ENCODE results near the gene COX6A2. TPM values are rescaled to one million over a fixed set of nuclear protein-coding genes. Genes with fewer than 3 reads are reported as not detected.

Gene COX6A2
- total RNA-seq, 2 experiments from 2014 or later: not detected

DNA sequence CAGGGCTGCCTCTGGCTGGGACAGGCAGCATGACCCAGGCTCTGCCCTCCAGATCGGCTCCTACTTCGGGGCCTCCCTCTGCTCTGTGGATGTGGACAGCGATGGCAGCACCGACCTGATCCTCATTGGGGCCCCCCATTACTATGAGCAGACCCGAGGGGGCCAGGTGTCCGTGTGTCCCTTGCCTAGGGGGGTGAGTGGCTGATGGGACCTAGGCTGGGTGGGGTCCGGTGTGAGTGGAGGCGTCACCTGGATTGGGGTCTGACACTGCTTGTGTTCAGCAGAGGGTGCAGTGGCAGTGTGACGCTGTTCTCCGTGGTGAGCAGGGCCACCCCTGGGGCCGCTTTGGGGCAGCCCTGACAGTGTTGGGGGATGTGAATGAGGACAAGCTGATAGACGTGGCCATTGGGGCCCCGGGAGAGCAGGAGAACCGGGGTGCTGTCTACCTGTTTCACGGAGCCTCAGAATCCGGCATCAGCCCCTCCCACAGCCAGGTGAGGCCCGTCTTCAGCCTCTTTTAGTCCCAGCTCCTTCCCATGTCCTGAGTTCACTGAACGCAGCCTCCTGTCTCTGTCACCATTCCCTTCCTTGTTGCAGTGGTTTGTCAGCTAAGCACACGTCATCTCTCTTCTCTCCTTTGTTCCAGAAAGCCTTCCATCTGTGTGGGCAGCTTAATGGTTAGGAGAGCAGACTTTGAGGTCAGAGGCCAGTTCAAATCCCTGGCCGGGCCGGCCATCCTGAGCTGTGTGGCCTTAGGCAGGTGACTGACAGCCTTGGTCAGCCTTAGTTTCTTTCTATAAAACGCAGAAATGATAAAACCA is 16.9 kb downstream of the COX6A2 start:
- Mint-ChIP-seq H3K9me3 (no peaks in the 10 kb centered on the region), H3K27ac (no peak overlapping the region), H3K4me3 (no peak overlapping the region), H3K4me1 (ENCODE audit: low read depth) (no peaks in the 10 kb centered on the region), H3K27me3 (ENCODE audit: low read depth) (no peaks in the 10 kb centered on the region), H3K36me3 (ENCODE audit: low read depth) (no peaks in the 10 kb centered on the region)
- no peak for DNase-seq
- CTCF ChIA-PET: no interaction called here
- intact Hi-C loops (cut with micrococcal nuclease): no loop called here

DNA sequence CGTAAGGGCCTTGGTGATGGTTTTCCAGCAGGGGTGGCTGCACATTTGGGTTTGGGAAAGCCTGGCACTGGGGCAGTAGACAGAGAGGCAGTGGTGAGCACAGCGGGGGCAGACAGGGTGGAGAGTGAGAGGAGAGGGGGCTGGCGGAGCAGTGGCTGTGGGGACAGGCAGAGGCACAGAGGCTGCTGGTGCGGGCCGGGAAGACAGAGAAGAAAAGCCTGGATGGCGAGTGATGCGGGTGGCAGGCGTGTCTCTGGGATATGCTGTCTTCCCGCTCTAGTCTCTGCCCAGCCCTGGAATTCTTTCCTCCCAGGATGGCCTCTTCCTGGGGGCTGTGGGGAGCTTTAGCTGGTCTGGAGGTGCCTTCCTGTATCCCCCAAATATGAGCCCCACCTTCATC is 18.1 kb downstream of the COX6A2 start:
- Mint-ChIP-seq H3K27ac (no peak overlapping the region), H3K36me3 (ENCODE audit: low read depth) (no peaks in the 10 kb centered on the region), H3K9me3 (no peaks in the 10 kb centered on the region), H3K4me3 (no peak overlapping the region), H3K4me1 (ENCODE audit: low read depth) (no peaks in the 10 kb centered on the region), H3K27me3 (ENCODE audit: low read depth) (no peaks in the 10 kb centered on the region)
- intact Hi-C loops (cut with micrococcal nuclease): no loop called here
- CTCF ChIA-PET: no interaction called here
- DNase-seq: no peak

DNA sequence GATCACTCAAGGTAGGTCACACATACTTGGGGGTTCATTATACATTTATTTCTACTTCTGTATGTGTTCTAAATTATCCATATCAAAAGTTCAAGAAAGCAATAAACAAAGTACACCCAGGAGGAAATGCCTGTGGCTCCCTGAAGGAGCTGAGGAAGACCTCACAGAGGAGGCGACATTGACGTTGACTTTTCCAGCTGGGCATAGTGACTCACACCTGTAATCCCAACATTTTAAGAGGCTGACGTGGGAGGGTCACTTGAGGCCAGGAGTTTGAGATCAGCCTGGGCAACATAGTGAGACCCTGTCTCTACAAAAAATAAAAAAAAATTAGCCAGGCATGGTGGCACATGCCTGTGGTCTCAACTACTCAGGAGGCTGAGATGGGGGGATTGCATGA is 18.7 kb downstream of the COX6A2 start:
- CTCF ChIA-PET: no interaction called here
- no peak overlapping the region for H3K4me3 Mint-ChIP-seq
- no peak overlapping the region for H3K27ac Mint-ChIP-seq
- H3K27me3 Mint-ChIP-seq (ENCODE audit: low read depth): no peaks in the 10 kb centered on the region
- no peaks in the 10 kb centered on the region for H3K36me3 Mint-ChIP-seq (ENCODE audit: low read depth)
- H3K4me1 Mint-ChIP-seq (ENCODE audit: low read depth): no peaks in the 10 kb centered on the region
- no peaks in the 10 kb centered on the region for H3K9me3 Mint-ChIP-seq
- intact Hi-C loops (cut with micrococcal nuclease): no loop called here
- DNase-seq: no peak

DNA sequence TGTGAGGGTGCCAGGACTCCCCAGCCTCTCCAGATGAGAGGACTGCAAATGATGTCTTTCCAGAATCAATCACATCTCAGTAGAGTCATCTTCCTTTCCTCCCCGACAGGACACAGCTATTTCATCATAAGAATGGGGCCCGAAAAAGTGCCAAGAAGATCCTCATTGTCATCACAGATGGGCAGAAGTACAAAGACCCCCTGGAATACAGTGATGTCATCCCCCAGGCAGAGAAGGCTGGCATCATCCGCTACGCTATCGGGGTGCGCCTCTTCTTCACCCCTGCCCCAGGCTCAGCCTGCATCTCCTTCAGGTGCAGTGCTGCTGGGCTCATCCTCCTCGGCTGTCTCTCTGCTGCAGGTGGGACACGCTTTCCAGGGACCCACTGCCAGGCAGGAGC is 20.8 kb downstream of the COX6A2 start:
- no peak overlapping the region for H3K4me3 Mint-ChIP-seq
- H3K9me3 Mint-ChIP-seq: no peaks in the 10 kb centered on the region
- H3K27ac Mint-ChIP-seq: no peak overlapping the region
- H3K27me3 Mint-ChIP-seq (ENCODE audit: low read depth): no peaks in the 10 kb centered on the region
- no peak for DNase-seq
- H3K36me3 Mint-ChIP-seq (ENCODE audit: low read depth): no peaks in the 10 kb centered on the region
- no peaks in the 10 kb centered on the region for H3K4me1 Mint-ChIP-seq (ENCODE audit: low read depth)
- intact Hi-C loops (cut with micrococcal nuclease): no loop called here
- CTCF ChIA-PET: interaction anchor here (0.6 to 1.1 kb wide), 2 partner anchors 25 to 236 kb away, joined by 4 read pairs; no protein-coding TSS in a partner anchor

DNA sequence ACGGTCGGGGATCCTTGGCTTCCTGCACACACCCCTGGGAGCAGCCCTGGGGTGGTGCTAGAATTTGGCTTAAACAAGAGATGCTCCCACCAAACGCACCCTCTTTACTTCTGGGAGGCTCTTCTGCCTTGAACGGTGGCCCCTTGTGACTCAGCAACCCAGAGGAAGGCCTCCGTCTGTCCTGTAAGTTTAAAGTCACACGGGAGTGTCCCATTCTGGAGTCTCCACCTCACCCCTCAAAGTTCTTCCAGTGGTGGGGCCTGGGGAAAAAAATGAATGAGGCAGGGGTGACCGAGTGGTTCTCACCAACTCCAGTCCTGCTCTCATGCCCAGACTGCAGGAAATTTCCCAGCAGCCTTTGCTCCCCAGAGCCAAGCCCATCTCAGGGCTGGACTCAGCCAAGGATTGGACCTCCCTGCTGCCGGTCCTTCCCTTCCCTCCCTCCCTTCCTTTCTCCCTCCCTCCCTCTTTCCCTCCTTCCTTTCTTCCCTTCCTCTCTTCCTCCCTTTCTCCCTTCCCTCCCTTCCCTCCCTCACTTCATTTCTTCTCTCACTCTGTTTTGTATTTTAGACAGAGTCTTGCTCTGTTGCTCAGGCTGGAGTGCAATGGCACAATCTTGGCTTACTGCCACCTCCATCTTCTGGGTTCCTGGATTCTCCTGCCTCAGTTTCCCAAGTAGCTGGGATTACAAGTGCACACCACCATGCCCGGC is 23.7 kb downstream of the COX6A2 start:
- intact Hi-C loops (cut with micrococcal nuclease): no loop called here
- Mint-ChIP-seq H3K27ac (no peak overlapping the region), H3K4me1 (ENCODE audit: low read depth) (no peaks in the 10 kb centered on the region), H3K36me3 (ENCODE audit: low read depth) (no peaks in the 10 kb centered on the region), H3K4me3 (no peak overlapping the region), H3K27me3 (ENCODE audit: low read depth) (no peaks in the 10 kb centered on the region), H3K9me3 (peaks cover 5% of the 10 kb centered on the region)
- CTCF ChIA-PET: no interaction called here
- DNase-seq: no peak

DNA sequence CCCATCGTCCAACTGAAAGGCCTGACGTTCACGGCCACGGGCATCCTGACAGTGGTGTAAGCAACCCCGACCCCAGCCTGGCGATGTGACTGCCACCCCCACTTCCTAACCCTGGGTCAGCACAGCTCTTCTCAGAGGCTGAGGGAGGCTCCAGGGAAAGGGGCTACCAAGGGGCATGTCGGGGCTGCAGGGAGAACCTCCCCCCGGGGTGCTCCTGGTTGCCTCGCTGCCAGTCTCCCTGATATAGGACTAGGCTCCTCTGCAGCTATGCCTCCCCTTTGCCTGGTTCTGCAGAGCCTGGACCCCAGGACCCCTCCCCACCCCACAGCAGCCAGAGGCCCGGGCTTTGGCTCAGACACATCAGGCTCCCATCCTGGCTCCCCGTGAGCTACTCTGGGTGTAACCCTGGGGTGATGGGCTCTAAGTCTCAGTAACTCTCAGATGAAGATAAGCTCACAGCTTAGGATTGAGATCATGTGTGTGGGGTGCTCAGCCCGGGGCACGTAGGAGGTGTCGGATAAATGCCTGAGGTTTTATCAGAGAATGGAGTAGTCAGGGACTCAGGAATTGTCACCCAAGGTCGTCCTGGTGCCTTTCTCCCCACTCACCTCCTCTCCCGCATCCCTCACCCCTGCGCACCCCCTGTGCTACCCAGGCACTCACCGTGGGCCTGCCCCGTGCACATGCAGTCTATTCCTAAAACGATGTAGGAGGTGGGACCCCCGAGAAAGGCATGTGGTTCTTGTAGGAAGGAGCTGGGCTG is 24.4 kb downstream of the COX6A2 start:
- H3K4me1 Mint-ChIP-seq (ENCODE audit: low read depth): no peaks in the 10 kb centered on the region
- no peak overlapping the region for H3K4me3 Mint-ChIP-seq
- no peaks in the 10 kb centered on the region for H3K27me3 Mint-ChIP-seq (ENCODE audit: low read depth)
- no peaks in the 10 kb centered on the region for H3K36me3 Mint-ChIP-seq (ENCODE audit: low read depth)
- intact Hi-C loops (cut with micrococcal nuclease): no loop called here
- H3K27ac Mint-ChIP-seq: no peak overlapping the region
- CTCF ChIA-PET: no interaction called here
- DNase-seq: no peak
- H3K9me3 Mint-ChIP-seq: peaks cover 11% of the 10 kb centered on the region

DNA sequence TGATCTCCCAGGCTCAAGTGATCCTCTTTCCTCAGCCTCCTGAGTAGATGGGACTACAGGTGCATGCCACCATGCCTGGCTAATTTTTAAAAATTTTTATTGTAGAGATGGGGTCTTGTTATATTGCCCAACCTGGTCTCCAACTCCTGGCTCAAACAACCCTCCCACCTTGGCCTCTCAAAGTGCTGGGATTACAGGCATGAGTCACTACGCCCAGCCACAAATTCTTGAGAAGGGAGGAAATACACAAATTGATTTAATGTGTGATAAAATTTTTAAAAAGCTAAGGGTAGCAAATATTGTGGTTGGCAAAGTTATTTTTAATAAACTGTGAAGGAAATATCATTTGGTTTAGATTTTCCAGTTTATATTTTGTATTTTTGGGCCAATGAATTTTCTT is 25.5 kb downstream of the COX6A2 start:
- H3K27ac Mint-ChIP-seq: no peak overlapping the region
- H3K4me1 Mint-ChIP-seq (ENCODE audit: low read depth): no peaks in the 10 kb centered on the region
- H3K36me3 Mint-ChIP-seq (ENCODE audit: low read depth): no peaks in the 10 kb centered on the region
- intact Hi-C loops (cut with micrococcal nuclease): no loop called here
- peaks cover 11% of the 10 kb centered on the region for H3K9me3 Mint-ChIP-seq
- H3K4me3 Mint-ChIP-seq: no peak overlapping the region
- no peak for DNase-seq
- no peaks in the 10 kb centered on the region for H3K27me3 Mint-ChIP-seq (ENCODE audit: low read depth)
- CTCF ChIA-PET: no interaction called here

DNA sequence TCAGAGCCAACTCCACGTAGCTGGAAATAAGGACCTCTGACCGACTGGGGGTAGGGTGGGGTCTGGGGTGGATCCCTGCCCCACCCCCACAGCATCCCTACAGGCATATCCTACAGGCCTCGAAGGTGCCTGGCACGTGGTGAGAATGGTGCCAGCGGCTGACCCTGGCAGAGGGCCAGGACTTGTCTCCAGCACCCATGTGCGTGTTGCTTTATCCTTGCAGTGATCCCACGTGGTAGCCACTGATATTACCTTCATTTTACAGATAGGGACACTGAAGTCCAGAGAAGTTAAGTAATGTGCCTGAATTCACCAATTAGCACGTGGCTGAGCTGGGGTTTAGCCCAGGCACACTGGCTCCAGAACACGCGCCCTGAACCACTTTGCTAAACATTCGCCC is 26.7 kb downstream of the COX6A2 start:
- Mint-ChIP-seq H3K4me3 (no peak overlapping the region), H3K9me3 (peaks cover 11% of the 10 kb centered on the region), H3K27ac (no peak overlapping the region), H3K4me1 (ENCODE audit: low read depth) (no peaks in the 10 kb centered on the region), H3K36me3 (ENCODE audit: low read depth) (no peaks in the 10 kb centered on the region), H3K27me3 (ENCODE audit: low read depth) (no peaks in the 10 kb centered on the region)
- DNase-seq: no peak
- intact Hi-C loops (cut with micrococcal nuclease): no loop called here
- CTCF ChIA-PET: no interaction called here

DNA sequence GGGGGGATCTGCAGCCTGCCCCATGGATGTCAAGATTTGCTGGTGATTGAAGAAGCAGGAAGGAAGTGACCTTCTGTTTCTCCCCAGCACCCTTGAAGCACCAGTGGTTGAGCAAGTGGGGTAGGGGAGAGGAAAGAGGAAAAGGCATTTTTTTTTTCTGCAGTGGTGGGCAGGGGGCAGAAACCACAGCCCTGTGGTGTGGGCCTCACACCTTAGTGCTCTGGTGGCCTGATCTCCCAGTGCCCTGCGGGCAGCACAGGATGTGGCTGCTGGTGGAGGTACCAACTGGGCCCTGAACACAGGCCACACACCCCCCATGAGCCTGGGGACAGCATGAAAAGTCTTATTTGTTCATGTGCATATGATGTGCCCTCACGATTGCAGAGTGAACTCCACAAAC is 28.0 kb downstream of the COX6A2 start:
- intact Hi-C loops (cut with micrococcal nuclease): no loop called here
- no peak overlapping the region for H3K27ac Mint-ChIP-seq
- CTCF ChIA-PET: no interaction called here

DNA sequence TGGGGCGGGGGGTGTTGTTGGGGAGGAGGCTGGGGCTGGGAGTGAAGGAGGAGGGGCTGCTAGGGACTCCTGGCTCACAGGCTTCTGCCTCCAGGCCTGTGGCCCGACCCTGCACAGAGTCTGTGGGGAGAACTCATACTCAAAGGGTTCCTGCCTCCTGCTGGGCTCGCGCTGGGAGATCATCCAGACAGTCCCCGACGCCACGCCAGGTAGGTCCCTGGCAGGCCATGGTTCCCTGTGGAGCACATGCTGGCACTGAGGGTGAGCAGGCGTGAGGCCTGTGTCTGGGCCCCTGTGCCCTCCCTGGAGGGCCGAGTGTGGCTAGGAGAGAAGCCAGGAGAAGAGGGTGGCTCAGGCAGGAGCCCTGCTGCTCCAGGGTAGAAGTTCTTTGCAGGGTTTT is 30.5 kb downstream of the COX6A2 start:
- Mint-ChIP-seq H3K4me3 (no peak overlapping the region), H3K36me3 (ENCODE audit: low read depth) (no peaks in the 10 kb centered on the region), H3K27ac (no peak overlapping the region), H3K4me1 (ENCODE audit: low read depth) (no peaks in the 10 kb centered on the region), H3K9me3 (peaks cover 11% of the 10 kb centered on the region), H3K27me3 (ENCODE audit: low read depth) (no peaks in the 10 kb centered on the region)
- CTCF ChIA-PET: no interaction called here
- intact Hi-C loops (cut with micrococcal nuclease): no loop called here
- DNase-seq: no peak

More for the DNA sequence above, 28.0 kb downstream of the COX6A2 start:
- Mint-ChIP-seq H3K9me3 (peaks cover 11% of the 10 kb centered on the region), H3K36me3 (ENCODE audit: low read depth) (no peaks in the 10 kb centered on the region), H3K4me1 (ENCODE audit: low read depth) (no peaks in the 10 kb centered on the region), H3K4me3 (no peak overlapping the region), H3K27me3 (ENCODE audit: low read depth) (no peaks in the 10 kb centered on the region)
- DNase-seq: no peak

DNA sequence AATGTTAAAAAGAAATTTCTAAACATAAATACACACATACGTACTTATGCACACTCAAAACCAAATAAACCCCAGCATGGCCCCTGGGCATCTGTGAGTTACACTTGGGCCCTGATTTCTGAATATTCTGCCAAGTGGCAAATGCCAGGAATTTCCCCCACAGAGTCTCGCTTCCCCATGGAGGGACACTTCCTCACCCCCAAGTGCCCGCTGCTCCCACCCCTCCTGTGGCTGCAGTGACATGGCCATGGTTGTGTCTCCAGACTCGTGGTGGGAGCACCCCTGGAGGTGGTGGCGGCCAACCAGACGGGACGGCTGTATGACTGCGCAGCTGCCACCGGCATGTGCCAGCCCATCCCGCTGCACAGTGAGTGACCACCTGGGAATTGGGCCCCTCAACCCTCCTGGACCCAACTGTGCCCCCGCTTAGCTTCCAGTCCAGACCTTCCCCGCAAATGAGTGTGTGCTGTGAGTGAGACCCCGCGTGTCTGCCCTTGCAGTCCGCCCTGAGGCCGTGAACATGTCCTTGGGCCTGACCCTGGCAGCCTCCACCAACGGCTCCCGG is 31.0 kb downstream of the COX6A2 start:
- Mint-ChIP-seq H3K9me3 (peaks cover 11% of the 10 kb centered on the region), H3K4me3 (no peak overlapping the region), H3K4me1 (ENCODE audit: low read depth) (no peaks in the 10 kb centered on the region), H3K27me3 (ENCODE audit: low read depth) (no peaks in the 10 kb centered on the region), H3K36me3 (ENCODE audit: low read depth) (no peaks in the 10 kb centered on the region), H3K27ac (no peak overlapping the region)
- CTCF ChIA-PET: no interaction called here
- intact Hi-C loops (cut with micrococcal nuclease): no loop called here
- DNase-seq: no peak

DNA sequence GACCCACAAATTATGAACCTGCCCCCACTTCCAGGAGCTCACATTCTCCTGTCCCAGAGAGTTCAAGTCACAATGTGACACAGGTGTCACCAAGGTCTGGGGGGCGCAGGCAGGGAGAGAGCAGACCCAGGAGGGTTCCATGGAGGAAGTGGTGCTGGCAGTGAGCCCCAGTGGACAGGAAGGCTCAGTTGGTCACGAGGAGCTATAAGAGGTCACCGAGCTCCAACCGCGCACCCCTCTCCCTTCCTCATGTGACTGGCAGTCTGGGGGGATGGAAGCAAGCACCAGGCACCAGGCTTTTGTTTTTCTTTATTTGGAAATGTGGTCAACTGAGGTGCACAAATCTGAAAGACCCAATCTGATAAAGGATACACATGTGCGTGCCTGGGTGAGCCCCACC is 32.5 kb downstream of the COX6A2 start:
- CTCF ChIA-PET: interaction anchor here (0.7 kb wide), 1 partner anchor 49 kb away, joined by 3 read pairs; no protein-coding TSS in a partner anchor
- Mint-ChIP-seq H3K27me3 (ENCODE audit: low read depth) (no peaks in the 10 kb centered on the region), H3K4me1 (ENCODE audit: low read depth) (no peaks in the 10 kb centered on the region)

More for the DNA sequence above, 32.5 kb downstream of the COX6A2 start:
- no peak overlapping the region for H3K27ac Mint-ChIP-seq
- H3K4me3 Mint-ChIP-seq: no peak overlapping the region
- peaks cover 11% of the 10 kb centered on the region for H3K9me3 Mint-ChIP-seq
- no peak for DNase-seq
- intact Hi-C loops (cut with micrococcal nuclease): no loop called here
- no peaks in the 10 kb centered on the region for H3K36me3 Mint-ChIP-seq (ENCODE audit: low read depth)
